ENCODE measurements around the gene GLIPR1. TPM values are rescaled to one million over a fixed set of nuclear protein-coding genes. Genes with fewer than 3 reads are reported as not detected.

GLIPR1 gene
- total RNA-seq, 4 donors from 2014 or later, result 2.5 to 12.0 (median 3.8) TPM

DNA sequence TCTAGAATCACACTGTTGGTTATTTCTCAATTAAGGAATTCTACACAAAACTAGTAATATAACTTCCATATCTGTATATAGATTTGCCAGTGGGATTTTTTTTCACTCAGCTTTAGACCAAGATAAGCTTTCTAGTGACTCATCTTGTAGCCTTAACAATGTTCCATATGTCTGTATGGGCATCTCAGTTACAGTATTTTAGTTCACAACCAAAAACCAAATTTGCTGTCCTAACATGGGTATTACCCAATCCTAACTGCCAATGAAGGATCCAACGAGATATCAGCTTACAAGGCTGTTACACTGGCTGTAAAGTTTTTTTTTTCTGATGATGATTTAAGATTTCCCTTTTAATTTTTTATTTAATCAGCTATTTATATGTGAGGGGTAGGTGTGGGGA, 62.4 kb downstream of the GLIPR1 start:
- 78 to 81% methylated on average over 1 of the region's 1 CpG for WGBS, 2 donors
- intact Hi-C loops (cut with DNase I; ENCODE audit: low total_unique reads), result no loop called here
- H3K4me3 ChIP-seq (ENCODE audit: low read depth, poor library complexity, severe bottlenecking), result no peak overlapping the region
- TF ChIP-seq POLR2A (IDR thresholded peaks at IDR 0.05), result no peak
- TF ChIP-seq, protein P1, sequence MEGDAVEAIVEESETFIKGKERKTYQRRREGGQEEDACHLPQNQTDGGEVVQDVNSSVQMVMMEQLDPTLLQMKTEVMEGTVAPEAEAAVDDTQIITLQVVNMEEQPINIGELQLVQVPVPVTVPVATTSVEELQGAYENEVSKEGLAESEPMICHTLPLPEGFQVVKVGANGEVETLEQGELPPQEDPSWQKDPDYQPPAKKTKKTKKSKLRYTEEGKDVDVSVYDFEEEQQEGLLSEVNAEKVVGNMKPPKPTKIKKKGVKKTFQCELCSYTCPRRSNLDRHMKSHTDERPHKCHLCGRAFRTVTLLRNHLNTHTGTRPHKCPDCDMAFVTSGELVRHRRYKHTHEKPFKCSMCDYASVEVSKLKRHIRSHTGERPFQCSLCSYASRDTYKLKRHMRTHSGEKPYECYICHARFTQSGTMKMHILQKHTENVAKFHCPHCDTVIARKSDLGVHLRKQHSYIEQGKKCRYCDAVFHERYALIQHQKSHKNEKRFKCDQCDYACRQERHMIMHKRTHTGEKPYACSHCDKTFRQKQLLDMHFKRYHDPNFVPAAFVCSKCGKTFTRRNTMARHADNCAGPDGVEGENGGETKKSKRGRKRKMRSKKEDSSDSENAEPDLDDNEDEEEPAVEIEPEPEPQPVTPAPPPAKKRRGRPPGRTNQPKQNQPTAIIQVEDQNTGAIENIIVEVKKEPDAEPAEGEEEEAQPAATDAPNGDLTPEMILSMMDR (IDR thresholded peaks at IDR 0.05), result no peak
- DNase-seq (ENCODE audit: low spot score in 2 of 2), result no peak

DNA sequence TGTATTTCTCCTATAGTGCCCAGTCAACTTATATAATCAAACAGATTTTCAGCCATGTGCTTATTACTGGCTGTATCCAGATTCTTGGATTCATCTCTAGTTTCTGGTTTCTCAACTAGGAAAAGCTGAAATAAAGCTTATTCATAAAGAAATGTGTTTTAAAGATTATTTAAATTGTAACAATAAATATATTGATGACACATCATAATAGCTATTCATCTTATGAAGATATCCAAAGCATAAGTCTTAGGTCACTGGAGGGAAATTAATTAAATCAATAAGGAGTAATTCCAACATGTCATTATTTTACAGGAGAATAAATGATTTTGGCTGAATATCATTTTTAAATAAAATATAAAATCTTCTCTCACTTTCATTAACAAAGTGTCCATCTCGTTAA, 63.0 kb downstream of the GLIPR1 start:
- 97 to 98% methylated on average over 1 of the region's 1 CpG for WGBS, 2 donors
- intact Hi-C loops (cut with DNase I; ENCODE audit: low total_unique reads), result no loop called here
- TF ChIP-seq, protein P1 (IDR thresholded peaks at IDR 0.05), result no peak
- no peak for TF ChIP-seq POLR2A (IDR thresholded peaks at IDR 0.05)
- H3K4me3 ChIP-seq (ENCODE audit: low read depth, poor library complexity, severe bottlenecking), result no peak overlapping the region
- no peak for DNase-seq (ENCODE audit: low spot score in 2 of 2)

DNA sequence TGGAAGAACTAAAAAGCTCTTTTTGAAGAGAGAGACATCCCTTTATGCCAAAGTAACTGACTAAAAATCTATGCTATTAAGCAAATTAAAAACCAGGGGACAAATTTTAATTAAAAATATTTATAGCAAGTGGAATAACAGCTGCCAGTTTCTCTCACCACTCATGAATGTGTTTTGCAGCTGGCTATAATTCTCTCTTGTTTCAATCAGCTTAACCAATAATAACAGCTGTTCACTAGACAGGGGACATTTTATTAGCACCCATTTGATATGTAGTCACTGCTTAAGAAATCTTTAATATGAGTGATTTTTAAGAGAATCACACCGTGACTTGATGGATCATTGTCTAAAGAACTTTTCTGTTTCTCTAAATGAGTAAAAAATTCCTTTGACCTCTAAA, 65.1 kb downstream of the GLIPR1 start:
- H3K4me3 ChIP-seq (ENCODE audit: low read depth, poor library complexity, severe bottlenecking), result no peak overlapping the region
- DNase-seq (ENCODE audit: low spot score in 2 of 2), result no peak
- no peak for TF ChIP-seq POLR2A (IDR thresholded peaks at IDR 0.05)
- TF ChIP-seq, protein P1 (IDR thresholded peaks at IDR 0.05), result no peak
- intact Hi-C loops (cut with DNase I; ENCODE audit: low total_unique reads), result no loop called here
- WGBS, 2 donors, result 78 to 81% methylated on average over 1 of the region's 1 CpG

- TF ChIP-seq, protein P1 (IDR thresholded peaks at IDR 0.05), result no peak
- no peak for TF ChIP-seq POLR2A (IDR thresholded peaks at IDR 0.05)
- intact Hi-C loops (cut with DNase I; ENCODE audit: low total_unique reads), result no loop called here
- 60% methylated on average over 1 of the region's 1 CpG for WGBS, 2 donors
- H3K4me3 ChIP-seq (ENCODE audit: low read depth, poor library complexity, severe bottlenecking), result no peak overlapping the region
- DNase-seq (ENCODE audit: low spot score in 2 of 2), result no peak
Observed at GRCh38 chr12:75548879-75549278, 68.3 kb downstream of the GLIPR1 start.

DNA sequence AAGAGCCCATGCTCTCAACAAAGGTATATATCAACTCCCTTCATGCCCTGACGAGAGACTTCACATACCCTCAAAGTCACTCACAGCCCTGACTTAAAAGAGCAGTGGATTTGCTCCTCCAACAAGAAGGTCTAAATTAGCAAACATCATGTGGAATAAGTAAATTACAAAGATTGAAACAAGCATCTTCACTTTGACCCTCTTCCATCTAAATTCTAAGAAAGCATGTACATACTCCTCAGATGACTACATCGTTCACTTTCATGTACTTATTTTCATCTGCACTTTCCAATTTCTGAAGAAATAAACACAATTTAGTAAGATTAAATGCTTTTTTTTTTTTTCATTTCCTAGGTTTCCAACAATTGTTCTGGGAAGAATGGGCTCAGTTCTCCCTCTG, 69.4 kb downstream of the GLIPR1 start:
- WGBS, 2 donors, result 75 to 81% methylated on average over 2 of the region's 2 CpGs
- no peak overlapping the region for H3K4me3 ChIP-seq (ENCODE audit: low read depth, poor library complexity, severe bottlenecking)
- TF ChIP-seq, protein P1 (IDR thresholded peaks at IDR 0.05), result no peak
- no peak for TF ChIP-seq POLR2A (IDR thresholded peaks at IDR 0.05)
- intact Hi-C loops (cut with DNase I; ENCODE audit: low total_unique reads), result loop anchor here (10.0 kb wide), 1 partner anchor 485 kb away; the partner anchor contains the start of gene PHLDA1
- no peak for DNase-seq (ENCODE audit: low spot score in 2 of 2)
